B cell (primary cell): Measurements from ENCODE around the gene TMEM132D. TPM values are rescaled to one million over a fixed set of nuclear protein-coding genes. Genes with fewer than 3 reads are reported as not detected.

Experiments
- ATAC-seq: fragments of 200-7000 bp; cut with Tn5 transposase; one replicate; pipeline ENCODE4 v1.10.0; 2021; ENCODE audit warnings: low read depth, mild to moderate bottlenecking, moderate number of reproducible peaks, moderate library complexity
- CTCF ChIA-PET: fragments of 350-600 bp; sonication (Branson Sonifier 250); formaldehyde crosslinking; loops from one replicate; lab custom pipeline; 2021; ENCODE audit warnings: antibody characterized with exemption, inconsistent platforms; lab: Charles Lee
- POLR2A ChIA-PET: fragments of 350-600 bp; sonication (Branson Sonifier 250); formaldehyde crosslinking; loops from one replicate; lab custom pipeline; 2021; ENCODE audit warnings: antibody characterized with exemption; lab: Charles Lee
- DNase-seq: peaks from one replicate; pipeline ENCODE4 v3.0.0; 2013
- H2AFZ ChIP-seq: 2 replicates; pipeline ENCODE4 v1.6.1; 2012; ENCODE audit warnings: mild to moderate bottlenecking, low read depth, low read length; ENCODE audit not compliant: insufficient read depth, poor library complexity, severe bottlenecking
- H3K27ac ChIP-seq, 2 donors: 1 replicate in 1 of 2; 2 replicates in 1 of 2; pipeline ENCODE4 v1.5.1; 2012 to 2013; ENCODE audit warnings: low read length in 2 of 2, mild to moderate bottlenecking in 2 of 2, moderate library complexity in 1 of 2
- H3K27me3 ChIP-seq, 4 experiments: fragments of 200-600 bp in 1 of 4; sonication (generic) in 1 of 4; replicated peaks in 1 of 4; 1 replicate in 2 of 4; 2 replicates in 2 of 4; pipeline versions ENCODE4 v1.6.1 to v1.7.0; 2013 to 2016; ENCODE audit warnings: low read length in 3 of 4, mild to moderate bottlenecking in 2 of 4, mixed read lengths in 1 of 4, moderate library complexity in 1 of 4; ENCODE audit not compliant: insufficient read depth in 4 of 4, control insufficient read depth in 3 of 4; ENCODE audit errors: control extremely low read depth in 1 of 4
- H3K36me3 ChIP-seq, 2 experiments: replicated peaks in 1 of 2; 1 replicate in 1 of 2; 2 replicates in 1 of 2; pipeline versions ENCODE4 v1.6.1 to v1.7.1; 2013; ENCODE audit warnings: low read length in 1 of 2; ENCODE audit not compliant: insufficient read depth in 2 of 2, control insufficient read depth in 1 of 2; ENCODE audit errors: control extremely low read depth in 1 of 2, extremely low read depth in 1 of 2
- H3K4me1 ChIP-seq, 2 donors: fragments of 200-600 bp in 1 of 2; sonication (generic) in 1 of 2; 1 replicate in 1 of 2; 2 replicates in 1 of 2; pipeline versions ENCODE4 v1.5.1 to v1.6.1; 2013 to 2017; ENCODE audit warnings: low read length in 2 of 2; ENCODE audit not compliant: control insufficient read depth in 2 of 2, insufficient read depth in 2 of 2
- H3K4me2 ChIP-seq: replicated peaks from 2 replicates; pipeline ENCODE3; 2012; ENCODE audit warnings: mild to moderate bottlenecking, low read depth, low read length; ENCODE audit not compliant: poor library complexity, severe bottlenecking
- H3K4me3 ChIP-seq, 5 experiments: fragments of 200-600 bp in 1 of 5; sonication (generic) in 1 of 5; 1 replicate in 3 of 5; 2 replicates in 2 of 5; pipeline versions ENCODE4 v1.5.1 to v1.7.0; 2011 to 2016; ENCODE audit warnings: low read length in 4 of 5, mild to moderate bottlenecking in 4 of 5, low read depth in 2 of 5, control low read depth in 1 of 5, moderate library complexity in 1 of 5; ENCODE audit not compliant: insufficient read depth in 1 of 5; ENCODE audit errors: control extremely low read depth in 1 of 5, extremely low read depth in 1 of 5
- H3K79me2 ChIP-seq: fragments of 200-600 bp; sonication (generic); one replicate; pipeline ENCODE4 v1.6.0; 2016; ENCODE audit warnings: low read length; ENCODE audit not compliant: control insufficient read depth, insufficient read depth
- H3K9ac ChIP-seq: fragments of 200-600 bp; sonication (generic); 2 replicates; pipeline ENCODE4 v1.6.1; 2017; ENCODE audit warnings: mild to moderate bottlenecking, low read length, moderate library complexity
- H3K9me3 ChIP-seq, 3 donors: one replicate each; pipeline versions ENCODE4 v1.6.1 to v1.7.1; 2013; ENCODE audit warnings: low read length in 2 of 3; ENCODE audit not compliant: control insufficient read depth in 2 of 3, insufficient read depth in 1 of 3; ENCODE audit errors: control extremely low read depth in 1 of 3
- H4K20me1 ChIP-seq: 2 replicates; pipeline ENCODE4 v1.6.0; 2012; ENCODE audit warnings: mild to moderate bottlenecking, low read length; ENCODE audit not compliant: insufficient read depth, control insufficient read depth, poor library complexity, severe bottlenecking
- H3K27ac Mint-ChIP-seq: one replicate; pipeline ENCODE4 v1.8.0; 2021; ENCODE audit warnings: mixed read lengths
- H3K27me3 Mint-ChIP-seq: one replicate; pipeline ENCODE4 v1.8.0; 2021; ENCODE audit warnings: mixed read lengths
- H3K4me1 Mint-ChIP-seq: one replicate; pipeline ENCODE4 v1.8.0; 2021; ENCODE audit warnings: mixed read lengths
- H3K4me3 Mint-ChIP-seq: one replicate; pipeline ENCODE4 v1.8.0; 2021; ENCODE audit warnings: mixed read lengths
- H3K9me3 Mint-ChIP-seq: one replicate; pipeline ENCODE4 v1.8.0; 2022; ENCODE audit warnings: mixed read lengths; ENCODE audit not compliant: insufficient read depth
- EZH2 ChIP-seq: IDR thresholded peaks from 2 replicates; pipeline ENCODE4 v1.6.1; 2012; ENCODE audit warnings: borderline replicate concordance, low read depth, mild to moderate bottlenecking, moderate library complexity, low read length; ENCODE audit not compliant: insufficient read depth, poor library complexity, severe bottlenecking
- WGBS: methylation state at CpG from one replicate; pipeline ENCODE4 v1.1.5; 2013; ENCODE audit warnings: missing lambda C conversion rate; ENCODE audit not compliant: insufficient coverage; 5-methylcytosine and 5-hydroxymethylcytosine counted together
- intact Hi-C: fragments of 100-400 bp; cut with micrococcal nuclease; formaldehyde crosslinking; loops from one replicate; pipeline ENCODE4 v1.10.0; 2022
- polyA plus RNA-seq: library from polyadenylated mRNA; depleted of rRNA; stranded (reverse); fragments of >200 nt; gene quantifications from 2 replicates; pipeline ENCODE4 v1.2.3, GENCODE V29; 2012
- total RNA-seq, 2 donors: library from RNA; stranded (reverse); fragments of 120-200 nt in 1 of 2; gene quantifications; 1 replicate in 1 of 2; 2 replicates in 1 of 2; pipeline versions ENCODE4 v1.2.3 to v1.2.4, GENCODE V29; 2013 to 2022
- TF ChIP-seq, protein P1 (sequence below): fragments of 200-600 bp; IDR thresholded peaks from one replicate; pipeline ENCODE4 v1.8.0; 2022; ENCODE audit warnings: antibody characterized with exemption, mild to moderate bottlenecking

TMEM132D gene
- total and polyA plus RNA-seq, 2 donors (not counting 1 experiment from before 2014, with no cell fraction given), result not detected

- no peaks in the 10 kb centered on the region for H3K27me3 Mint-ChIP-seq
- intact Hi-C loops, result no loop called here
- ChIA-PET POLR2A (no interaction called here), CTCF (no interaction called here)
- H3K9me3 Mint-ChIP-seq, result peaks cover 3% of the 10 kb centered on the region
- no peak overlapping the region for H3K27ac Mint-ChIP-seq
- H3K4me2 ChIP-seq, result no peak overlapping the region
- H3K36me3 ChIP-seq, result no peaks in the 10 kb centered on the region
- H3K79me2 ChIP-seq, result no peaks in the 10 kb centered on the region
- no peak overlapping the region for H3K4me3 Mint-ChIP-seq
- DNase-seq (no peak), ATAC-seq (no peak)
- TF ChIP-seq EZH2, result no peak
- TF ChIP-seq, protein P1, sequence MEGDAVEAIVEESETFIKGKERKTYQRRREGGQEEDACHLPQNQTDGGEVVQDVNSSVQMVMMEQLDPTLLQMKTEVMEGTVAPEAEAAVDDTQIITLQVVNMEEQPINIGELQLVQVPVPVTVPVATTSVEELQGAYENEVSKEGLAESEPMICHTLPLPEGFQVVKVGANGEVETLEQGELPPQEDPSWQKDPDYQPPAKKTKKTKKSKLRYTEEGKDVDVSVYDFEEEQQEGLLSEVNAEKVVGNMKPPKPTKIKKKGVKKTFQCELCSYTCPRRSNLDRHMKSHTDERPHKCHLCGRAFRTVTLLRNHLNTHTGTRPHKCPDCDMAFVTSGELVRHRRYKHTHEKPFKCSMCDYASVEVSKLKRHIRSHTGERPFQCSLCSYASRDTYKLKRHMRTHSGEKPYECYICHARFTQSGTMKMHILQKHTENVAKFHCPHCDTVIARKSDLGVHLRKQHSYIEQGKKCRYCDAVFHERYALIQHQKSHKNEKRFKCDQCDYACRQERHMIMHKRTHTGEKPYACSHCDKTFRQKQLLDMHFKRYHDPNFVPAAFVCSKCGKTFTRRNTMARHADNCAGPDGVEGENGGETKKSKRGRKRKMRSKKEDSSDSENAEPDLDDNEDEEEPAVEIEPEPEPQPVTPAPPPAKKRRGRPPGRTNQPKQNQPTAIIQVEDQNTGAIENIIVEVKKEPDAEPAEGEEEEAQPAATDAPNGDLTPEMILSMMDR, result no peak
- H2AFZ ChIP-seq, result no peak overlapping the region
- no peaks in the 10 kb centered on the region for H4K20me1 ChIP-seq
- no peak overlapping the region for H3K9ac ChIP-seq
- no peaks in the 10 kb centered on the region for H3K4me1 Mint-ChIP-seq
- no peak overlapping the region for H3K4me3 ChIP-seq
- no peaks in the 10 kb centered on the region for H3K27me3 ChIP-seq
- no peak overlapping the region for H3K27ac ChIP-seq
- 89% methylated on average over 5 of the region's 7 CpGs for WGBS
- peaks cover 0 to 12% (median 0%) of the 10 kb centered on the region in 3 donors for H3K9me3 ChIP-seq
- H3K4me1 ChIP-seq, result no peaks in the 10 kb centered on the region
These were observed 227.4 kb downstream of the TMEM132D start for GRCh38 chr12:129676411-129676810.

- H3K4me3 Mint-ChIP-seq, result no peak overlapping the region
- no peaks in the 10 kb centered on the region for H4K20me1 ChIP-seq
- no peak overlapping the region for H2AFZ ChIP-seq
- H3K4me1 Mint-ChIP-seq, result no peaks in the 10 kb centered on the region
- POLR2A ChIA-PET, result no interaction called here
- CTCF ChIA-PET, result no interaction called here
- H3K27ac Mint-ChIP-seq, result no peak overlapping the region
- no peaks in the 10 kb centered on the region for H3K27me3 Mint-ChIP-seq
- H3K27ac ChIP-seq, result no peak overlapping the region
- H3K79me2 ChIP-seq, result no peaks in the 10 kb centered on the region
- peaks cover 0 to 12% (median 0%) of the 10 kb centered on the region in 3 donors for H3K9me3 ChIP-seq
- no peak overlapping the region for H3K9ac ChIP-seq
- H3K4me1 ChIP-seq, result no peaks in the 10 kb centered on the region
- no peak for DNase-seq
- WGBS, result 77% methylated on average over 2 of the region's 3 CpGs
- H3K36me3 ChIP-seq, result no peaks in the 10 kb centered on the region
- H3K4me2 ChIP-seq, result no peak overlapping the region
- intact Hi-C loops, result no loop called here
- peaks cover 3% of the 10 kb centered on the region for H3K9me3 Mint-ChIP-seq
- TF ChIP-seq, protein P1, result no peak
- no peak for TF ChIP-seq EZH2
- no peaks in the 10 kb centered on the region for H3K27me3 ChIP-seq
- ATAC-seq, result no peak
- no peak overlapping the region for H3K4me3 ChIP-seq
These were observed 227.9 kb downstream of the TMEM132D start for GRCh38 chr12:129675947-129676346.
